ENCODE measurements around the gene CMIP.

GRCh38 chr16:81607805-81608522 is 163.4 kb downstream of the CMIP start:
- TF ChIP-seq GATA3 (IDR thresholded peaks at IDR 0.05; ENCODE audit: low read depth, low read length) (no peak), GATA2 (IDR thresholded peaks at IDR 0.05; ENCODE audit: low read depth, low read length) (no peak)

Data from SH-SY5Y (cell line).